OCI-LY3 (cell line): ENCODE results near the gene LMCD1.

Experiments
- CTCF ChIP-seq: fragments of 200-600, 300-600 bp; sonication (generic); IDR thresholded peaks from 2 replicates; pipeline ENCODE4 v1.5.1; 2014; ENCODE audit warnings: antibody characterized with exemption, low read length, low read depth
- EZH2phosphoT487 ChIP-seq: fragments of 200-600 bp; shearing (Covaris generic); IDR thresholded peaks from 2 replicates; pipeline ENCODE4 v1.6.1; 2018; ENCODE audit warnings: antibody characterized with exemption, mixed run types, low read depth

- TF ChIP-seq CTCF, result no peak
- TF ChIP-seq EZH2phosphoT487, result no peak
Observed at GRCh38 chr3:8548502-8549275, 47.1 kb downstream of the LMCD1 start.
